ENCODE data around the gene APOC3.

Gene APOC3

DNA sequence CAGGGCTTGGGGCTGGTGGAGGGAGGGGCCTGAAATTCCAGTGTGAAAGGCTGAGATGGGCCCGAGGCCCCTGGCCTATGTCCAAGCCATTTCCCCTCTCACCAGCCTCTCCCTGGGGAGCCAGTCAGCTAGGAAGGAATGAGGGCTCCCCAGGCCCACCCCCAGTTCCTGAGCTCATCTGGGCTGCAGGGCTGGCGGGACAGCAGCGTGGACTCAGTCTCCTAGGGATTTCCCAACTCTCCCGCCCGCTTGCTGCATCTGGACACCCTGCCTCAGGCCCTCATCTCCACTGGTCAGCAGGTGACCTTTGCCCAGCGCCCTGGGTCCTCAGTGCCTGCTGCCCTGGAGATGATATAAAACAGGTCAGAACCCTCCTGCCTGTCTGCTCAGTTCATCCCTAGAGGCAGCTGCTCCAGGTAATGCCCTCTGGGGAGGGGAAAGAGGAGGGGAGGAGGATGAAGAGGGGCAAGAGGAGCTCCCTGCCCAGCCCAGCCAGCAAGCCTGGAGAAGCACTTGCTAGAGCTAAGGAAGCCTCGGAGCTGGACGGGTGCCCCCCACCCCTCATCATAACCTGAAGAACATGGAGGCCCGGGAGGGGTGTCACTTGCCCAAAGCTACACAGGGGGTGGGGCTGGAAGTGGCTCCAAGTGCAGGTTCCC, at the start of gene APOC3:
Gene APOC3, plus strand, starts transcription at position 383 of the 659 bp plus-strand sequence. CDS start 676 bp downstream, outside the sequence.
- no peak within 1 kb of the TSS for H3K4me3 ChIP-seq (ENCODE audit: control insufficient read depth, low read depth, low read length)
- DNase-seq (ENCODE audit: low read depth) = peak; percentile 49
- TF ChIP-seq, protein P1, sequence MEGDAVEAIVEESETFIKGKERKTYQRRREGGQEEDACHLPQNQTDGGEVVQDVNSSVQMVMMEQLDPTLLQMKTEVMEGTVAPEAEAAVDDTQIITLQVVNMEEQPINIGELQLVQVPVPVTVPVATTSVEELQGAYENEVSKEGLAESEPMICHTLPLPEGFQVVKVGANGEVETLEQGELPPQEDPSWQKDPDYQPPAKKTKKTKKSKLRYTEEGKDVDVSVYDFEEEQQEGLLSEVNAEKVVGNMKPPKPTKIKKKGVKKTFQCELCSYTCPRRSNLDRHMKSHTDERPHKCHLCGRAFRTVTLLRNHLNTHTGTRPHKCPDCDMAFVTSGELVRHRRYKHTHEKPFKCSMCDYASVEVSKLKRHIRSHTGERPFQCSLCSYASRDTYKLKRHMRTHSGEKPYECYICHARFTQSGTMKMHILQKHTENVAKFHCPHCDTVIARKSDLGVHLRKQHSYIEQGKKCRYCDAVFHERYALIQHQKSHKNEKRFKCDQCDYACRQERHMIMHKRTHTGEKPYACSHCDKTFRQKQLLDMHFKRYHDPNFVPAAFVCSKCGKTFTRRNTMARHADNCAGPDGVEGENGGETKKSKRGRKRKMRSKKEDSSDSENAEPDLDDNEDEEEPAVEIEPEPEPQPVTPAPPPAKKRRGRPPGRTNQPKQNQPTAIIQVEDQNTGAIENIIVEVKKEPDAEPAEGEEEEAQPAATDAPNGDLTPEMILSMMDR (conservative IDR thresholded peaks at IDR 0.05; ENCODE audit: control insufficient read depth, insufficient read depth, low read depth, low read length) = no peak

DNA sequence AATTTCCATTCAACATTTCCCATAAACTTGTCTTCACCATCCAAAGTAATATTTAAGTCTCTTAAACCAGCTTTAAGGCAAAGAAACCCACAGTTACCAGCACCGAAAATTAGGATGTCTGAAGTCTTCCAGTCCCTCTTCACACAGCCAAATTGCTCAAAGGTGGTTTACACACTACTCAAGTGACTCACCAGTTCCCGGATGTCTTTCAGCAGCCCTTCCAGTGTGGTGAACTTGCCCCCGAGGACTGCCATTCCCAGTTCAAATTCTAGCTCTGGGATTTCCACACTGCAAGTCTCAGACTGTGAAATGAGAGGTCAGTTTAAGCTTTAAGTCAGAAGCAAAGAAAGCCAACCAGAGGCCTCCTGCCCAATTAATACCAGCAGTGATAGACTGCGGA, 47.0 kb upstream of the APOC3 start:
- no peak overlapping the region for H3K4me3 ChIP-seq (ENCODE audit: control insufficient read depth, low read depth, low read length)
- DNase-seq (ENCODE audit: low read depth) = peak; percentile 81
- TF ChIP-seq, protein P1 (conservative IDR thresholded peaks at IDR 0.05; ENCODE audit: control insufficient read depth, insufficient read depth, low read depth, low read length) = no peak

DNA sequence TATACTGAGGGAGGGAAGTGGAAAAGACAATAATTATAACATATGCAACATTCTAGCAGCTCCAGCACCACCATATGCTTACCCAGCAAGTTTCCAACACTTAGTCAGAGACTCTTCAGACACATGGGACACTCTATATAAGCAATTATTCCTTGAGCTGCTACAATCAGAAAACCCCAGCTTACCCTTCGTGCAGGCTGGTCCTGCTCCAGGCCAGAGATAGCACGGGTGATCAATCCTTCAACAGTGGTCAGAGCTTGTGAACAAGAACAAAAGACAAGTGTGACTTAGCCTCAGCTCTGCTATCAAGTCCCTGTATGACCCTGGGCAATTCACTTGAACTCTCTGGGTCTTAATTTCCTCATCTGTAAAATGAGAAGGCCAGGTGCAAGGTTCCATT, 43.4 kb upstream of the APOC3 start:
- DNase-seq (ENCODE audit: low read depth) = no peak
- TF ChIP-seq, protein P1 (conservative IDR thresholded peaks at IDR 0.05; ENCODE audit: control insufficient read depth, insufficient read depth, low read depth, low read length) = no peak
- H3K4me3 ChIP-seq (ENCODE audit: control insufficient read depth, low read depth, low read length) = no peak overlapping the region

DNA sequence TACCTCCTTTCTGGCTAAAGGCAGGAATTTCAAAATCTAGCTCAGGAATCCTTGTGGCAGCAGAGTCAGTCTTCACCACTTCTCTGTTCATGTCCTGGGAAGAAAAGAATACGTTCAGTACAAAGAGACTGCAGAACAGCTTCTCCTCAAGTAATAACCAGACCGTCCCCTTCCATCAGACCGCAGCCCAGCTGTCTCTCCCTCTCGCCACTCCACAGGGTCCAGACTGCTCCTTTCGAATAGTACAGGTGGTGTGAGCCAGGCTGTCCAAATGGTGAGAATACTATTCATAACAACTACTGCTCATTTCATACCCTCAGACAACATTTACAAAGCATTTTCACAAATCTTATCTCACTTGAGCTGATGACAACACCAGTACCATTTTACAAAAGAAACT, 42.7 kb upstream of the APOC3 start:
- TF ChIP-seq, protein P1 (conservative IDR thresholded peaks at IDR 0.05; ENCODE audit: control insufficient read depth, insufficient read depth, low read depth, low read length) = no peak
- DNase-seq (ENCODE audit: low read depth) = no peak
- peak overlapping the region; percentile 79 for H3K4me3 ChIP-seq (ENCODE audit: control insufficient read depth, low read depth, low read length)

DNA sequence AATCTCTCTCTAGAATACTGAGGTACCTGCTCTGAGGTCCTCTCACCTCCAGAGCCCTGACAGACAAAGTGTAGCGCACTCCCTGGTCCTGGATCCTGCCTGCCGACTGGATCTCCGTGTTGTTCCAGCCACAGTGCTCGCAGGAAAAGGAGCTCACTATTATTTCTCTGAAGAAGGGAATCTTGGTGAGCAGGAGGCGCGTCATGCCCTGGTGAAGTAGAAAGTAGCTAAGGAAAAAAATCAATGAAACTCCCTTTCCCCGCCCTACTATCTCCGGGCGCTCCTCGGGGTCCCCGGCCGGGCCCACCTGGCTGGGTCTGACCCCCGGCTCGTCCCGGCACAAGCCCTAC, 42.3 kb upstream of the APOC3 start:
- H3K4me3 ChIP-seq (ENCODE audit: control insufficient read depth, low read depth, low read length) = peak overlapping the region; percentile 79
- TF ChIP-seq, protein P1 (conservative IDR thresholded peaks at IDR 0.05; ENCODE audit: control insufficient read depth, insufficient read depth, low read depth, low read length) = no peak
- no peak for DNase-seq (ENCODE audit: low read depth)

DNA sequence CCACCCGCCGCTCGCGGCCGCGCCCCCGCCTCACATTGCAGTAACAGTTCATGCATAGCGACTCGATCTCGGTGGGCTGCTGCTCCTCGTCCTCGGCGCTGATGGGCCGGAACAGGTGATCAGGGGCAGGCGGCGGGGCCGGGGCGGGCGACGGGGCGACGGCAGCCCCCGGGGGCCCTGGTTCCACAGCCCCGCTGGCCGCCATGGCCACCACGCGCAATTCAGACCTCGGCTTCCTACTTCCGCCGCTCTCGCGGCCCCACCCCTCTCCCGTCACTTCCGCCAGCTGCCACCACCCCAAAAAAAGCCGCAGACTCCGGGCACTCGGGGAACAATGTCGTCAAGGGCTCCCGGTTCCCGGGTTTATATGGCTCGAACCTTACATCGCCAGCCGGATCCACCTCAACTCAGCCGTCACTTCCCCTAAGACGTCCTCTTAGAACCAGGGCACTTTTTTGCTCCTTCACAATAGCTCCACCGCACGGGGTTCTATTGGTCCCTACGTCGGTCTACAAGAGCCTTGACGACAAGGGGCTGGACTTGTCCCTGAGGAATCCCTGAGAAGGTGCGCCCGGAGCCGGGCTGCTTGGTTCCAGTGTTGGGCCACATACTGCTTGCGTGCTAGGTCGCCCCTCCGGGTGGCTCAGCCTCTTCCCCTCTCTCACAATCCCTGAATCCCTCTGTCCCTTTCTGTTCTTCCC, 41.8 kb upstream of the APOC3 start, which contains the start of gene ZPR1:
Gene ZPR1, minus strand, starts transcription at position 238 of the 701 bp plus-strand sequence. Its CDS starts 33 bp downstream, at position 205.
- peak within 1 kb of the TSS; percentile 79 for H3K4me3 ChIP-seq (ENCODE audit: control insufficient read depth, low read depth, low read length)
- TF ChIP-seq, protein P1 (conservative IDR thresholded peaks at IDR 0.05; ENCODE audit: control insufficient read depth, insufficient read depth, low read depth, low read length) = no peak
- DNase-seq (ENCODE audit: low read depth) = peak; percentile 48
